Adrenal gland (tissue), 12 donors: Measurements from ENCODE around the gene AVPR2. TPM values are rescaled to one million over a fixed set of nuclear protein-coding genes. Genes with fewer than 3 reads are reported as not detected.

Experiments used
- DNase-seq, 7 donors: peaks; one replicate each; pipeline ENCODE4 v3.0.0-alpha.2; 2019 to 2020
- H3K27ac ChIP-seq, 5 donors: fragments of 200-600 bp; sonication (generic) in 4 of 5; 1 replicate in 3 of 5; 2 replicates in 2 of 5; pipeline versions ENCODE4 v1.5.1 to v1.8.0; 2016 to 2020; ENCODE audit warnings: mild to moderate bottlenecking in 1 of 5
- H3K27me3 ChIP-seq: fragments of 200-600 bp; 2 replicates; pipeline ENCODE4 v1.8.0; 2021
- H3K36me3 ChIP-seq, 2 donors: fragments of 200-600 bp; replicated peaks in 1 of 2; 1 replicate in 1 of 2; 2 replicates in 1 of 2; pipeline versions ENCODE4 v1.5.1 to v1.8.0; 2018 to 2022
- H3K4me1 ChIP-seq, 2 donors: fragments of 200-600 bp; replicated peaks in 1 of 2; 1 replicate in 1 of 2; 2 replicates in 1 of 2; pipeline versions ENCODE4 v1.5.1 to v1.8.0; 2018 to 2021
- H3K4me3 ChIP-seq, 4 donors: fragments of 200-600 bp; sonication (generic) in 3 of 4; one replicate each; pipeline ENCODE4 v1.5.1; 2016 to 2018
- H3K9me3 ChIP-seq, 3 donors: fragments of 200-600 bp; sonication (generic) in 1 of 3; replicated peaks in 1 of 3; 1 replicate in 2 of 3; 2 replicates in 1 of 3; pipeline versions ENCODE4 v1.5.1 to v1.8.0; 2016 to 2021
- CTCF ChIP-seq, 6 experiments: fragments of 450-650 bp in 4 of 6; fragments of 200-600 bp in 2 of 6; sonication (generic) in 1 of 6; IDR thresholded peaks; 1 replicate in 5 of 6; 2 replicates in 1 of 6; pipeline versions ENCODE4 v1.5.1 to v1.8.0; 2016 to 2021; ENCODE audit warnings: antibody characterized with exemption in 6 of 6, mild to moderate bottlenecking in 2 of 6, moderate library complexity in 1 of 6
- POLR2A ChIP-seq, 2 donors: fragments of 450-650 bp; IDR thresholded peaks; one replicate each; pipeline ENCODE4 v1.6.1; 2017; ENCODE audit warnings: antibody characterized with exemption in 2 of 2, mild to moderate bottlenecking in 2 of 2, moderate library complexity in 1 of 2
- WGBS, 4 donors: extraction: QIAGEN DNeasy Blood & Tissue Kit in 2 of 4; methylation state at CpG; one replicate each; pipeline versions ENCODE4 v1.1.5 to v1.1.7; 2013 to 2017; 5-methylcytosine and 5-hydroxymethylcytosine counted together
- intact Hi-C, 2 donors: fragments of 100-400 bp; cut with DNase I; formaldehyde crosslinking; loops; one replicate each; pipeline versions ENCODE4 v1.14.1 to v1.15.0; 2022 to 2023
- polyA plus RNA-seq, 3 donors: library from polyadenylated mRNA; stranded (reverse); fragments of 200-250 nt in 2 of 3; fragments of 350-450 nt in 1 of 3; fragmentation: Illumina TruSeq in 1 of 3; extraction: RNeasy Lipid Tissue Mini Kit (QIAGEN cat#74804) in 1 of 3; gene quantifications; one replicate each; pipeline ENCODE4 v1.2.3, GENCODE V29; 2013 to 2014
- total RNA-seq, 9 donors: library from RNA; depleted of rRNA in 4 of 9; stranded (reverse); fragments of >200 nt in 4 of 9; fragments of 120-200 nt in 1 of 9; fragmentation: NEBNext Ultra II Directional in 1 of 9; extraction: Animal tissue kit (Norgen Biotek cat#: 25700) in 1 of 9; gene quantifications; one replicate each; pipeline versions ENCODE4 v1.1.0 to v1.2.4, GENCODE V29; 2013 to 2023
- donor health status: healthy with polysubstance abuse.
- donor health status: Bipolar disorder and iron deficiency.
- donor health status: DM: yes; HTN: yes; CAD: no.
- donor health status: DM: no; HTN: no; CAD: no.
- donor health status: DM: no; HTN: no; CAD: no.
- donor health status: DM: yes; HTN: yes; CAD: no.

AVPR2 gene
- total and polyA plus RNA-seq, 12 donors: 0.11 to 1.6 (median 0.69) TPM; not detected in 1

- peaks cover 0 to 9% of the 10 kb centered on the region in 2 donors for H3K4me1 ChIP-seq
- WGBS, 4 donors: 20 to 30% (median 25%) methylated on average over 10 to 33 of the region's 33 CpGs
- H3K9me3 ChIP-seq: no peaks in the 10 kb centered on the region
- peak; percentile 61 to 85 (median 76) for DNase-seq
- TF ChIP-seq POLR2A (IDR thresholded peaks at IDR 0.05) (peak in 1 of 2 donors; percentile 27), CTCF (IDR thresholded peaks at IDR 0.05) (peak; percentile 79 to 100 (median 98))
- H3K27ac ChIP-seq: peak overlapping the region in 1 of 5 donors; percentile 8
- no peak overlapping the region for H3K4me3 ChIP-seq
- H3K36me3 ChIP-seq: peaks cover 0 to 97% of the 10 kb centered on the region in 2 donors
- intact Hi-C loops: no loop called here
- no peaks in the 10 kb centered on the region for H3K27me3 ChIP-seq
Measured at GRCh38 chrX:153953342-153953830, 48.9 kb downstream of the AVPR2 start.

GRCh38 chrX:153953892-153954557 lies 49.6 kb downstream of the AVPR2 start:
- no peak overlapping the region for H3K27ac ChIP-seq
- peaks cover 0 to 97% of the 10 kb centered on the region in 2 donors for H3K36me3 ChIP-seq
- no peaks in the 10 kb centered on the region for H3K9me3 ChIP-seq
- no peak for DNase-seq
- H3K4me3 ChIP-seq: no peak overlapping the region
- TF ChIP-seq POLR2A (IDR thresholded peaks at IDR 0.05) (no peak), CTCF (IDR thresholded peaks at IDR 0.05) (no peak)
- intact Hi-C loops: no loop called here
- no peaks in the 10 kb centered on the region for H3K27me3 ChIP-seq
- H3K4me1 ChIP-seq: peaks cover 0 to 4% of the 10 kb centered on the region in 2 donors
- WGBS, 4 donors: 77 to 83% (median 80%) methylated on average over 9 to 33 of the region's 33 CpGs; no CpG with 5 or more reads in 1 of the 4 donors

GRCh38 chrX:153954558-153955227 lies 50.2 kb downstream of the AVPR2 start:
- WGBS, 4 donors: 91 to 96% (median 95%) methylated on average over 18 to 44 of the region's 44 CpGs
- Histone ChIP-seq H3K36me3 (peaks cover 0 to 97% of the 10 kb centered on the region in 2 donors), H3K9me3 (no peaks in the 10 kb centered on the region), H3K27me3 (no peaks in the 10 kb centered on the region), H3K27ac (no peak overlapping the region), H3K4me1 (peaks cover 0 to 4% of the 10 kb centered on the region in 2 donors), H3K4me3 (no peak overlapping the region)
- DNase-seq: no peak
- TF ChIP-seq POLR2A (IDR thresholded peaks at IDR 0.05) (no peak), CTCF (IDR thresholded peaks at IDR 0.05) (no peak)
- intact Hi-C loops: loop anchor here (5.0 kb wide), 2 partner anchors 187 to 192 kb away; partner anchors contain the start of gene PLXNB3 (in 1 of the 2)

GRCh38 chrX:153955228-153955732 lies 50.8 kb downstream of the AVPR2 start:
- TF ChIP-seq POLR2A (IDR thresholded peaks at IDR 0.05) (no peak), CTCF (IDR thresholded peaks at IDR 0.05) (no peak)
- intact Hi-C loops: loop anchor here (5.0 kb wide), 2 partner anchors 188 to 193 kb away; partner anchors contain the start of gene PLXNB3 (in 1 of the 2)

More at GRCh38 chrX:153955228-153955732, 50.8 kb downstream of the AVPR2 start:
- Histone ChIP-seq H3K36me3 (peaks cover 0 to 97% of the 10 kb centered on the region in 2 donors), H3K4me3 (no peak overlapping the region), H3K9me3 (no peaks in the 10 kb centered on the region), H3K27ac (no peak overlapping the region), H3K27me3 (no peaks in the 10 kb centered on the region), H3K4me1 (peaks cover 0 to 4% of the 10 kb centered on the region in 2 donors)
- WGBS, 4 donors: 81 to 86% (median 82%) methylated on average over 7 to 12 of the region's 12 CpGs; no CpG with 5 or more reads in 1 of the 4 donors
- no peak for DNase-seq
